ENCODE results near the gene TRPM7.
A peak's percentile ranks its signal among the peaks of the same experiment; 100 is the strongest.
"Not testable (repeated sequence)": the region's sequence is repeated elsewhere in the genome, so short reads cannot be mapped to it uniquely, and the experiment has no call there.

Gene TRPM7

GRCh38 chr15:50694634-50695165 lies 8.1 kb upstream of the TRPM7 start:
- H3K27ac ChIP-seq (ENCODE audit: low read length); H3K4me3 ChIP-seq (ENCODE audit: low read length); H3K27me3 ChIP-seq (ENCODE audit: control insufficient read depth, insufficient read depth, low read length); H3K9ac ChIP-seq (ENCODE audit: low read length); H3K4me1 ChIP-seq (ENCODE audit: control insufficient read depth, low read depth, low read length); H3K36me3 ChIP-seq (ENCODE audit: control insufficient read depth, low read depth, low read length); H3K9me3 ChIP-seq (ENCODE audit: control insufficient read depth, low read depth, low read length): not testable (repeated sequence)

GRCh38 chr15:50687302-50687902 lies 805 bp upstream of the TRPM7 start:
- Histone ChIP-seq H3K4me1 (ENCODE audit: control insufficient read depth, low read depth, low read length) (peaks cover 9% of the 10 kb centered on the region), H3K4me3 (ENCODE audit: low read length) (peak overlapping the region; percentile 99), H3K36me3 (ENCODE audit: control insufficient read depth, low read depth, low read length) (peaks cover 3% of the 10 kb centered on the region), H3K9me3 (ENCODE audit: control insufficient read depth, low read depth, low read length) (no peaks in the 10 kb centered on the region), H3K27me3 (ENCODE audit: control insufficient read depth, insufficient read depth, low read length) (no peaks in the 10 kb centered on the region), H3K27ac (ENCODE audit: low read length) (peak overlapping the region; percentile 85), H3K9ac (ENCODE audit: low read length) (peak overlapping the region; percentile 94)

GRCh38 chr15:50685976-50686468 lies 575 bp downstream of the TRPM7 start:
- Histone ChIP-seq H3K4me3 (ENCODE audit: low read length) (peak overlapping the region; percentile 99), H3K36me3 (ENCODE audit: control insufficient read depth, low read depth, low read length) (peaks cover 3% of the 10 kb centered on the region), H3K9me3 (ENCODE audit: control insufficient read depth, low read depth, low read length) (no peaks in the 10 kb centered on the region), H3K4me1 (ENCODE audit: control insufficient read depth, low read depth, low read length) (peaks cover 9% of the 10 kb centered on the region), H3K27ac (ENCODE audit: low read length) (peak overlapping the region; percentile 80), H3K9ac (ENCODE audit: low read length) (peak overlapping the region; percentile 94), H3K27me3 (ENCODE audit: control insufficient read depth, insufficient read depth, low read length) (no peaks in the 10 kb centered on the region)

- H3K36me3 ChIP-seq (ENCODE audit: control insufficient read depth, low read depth, low read length): peaks cover 3% of the 10 kb centered on the region
- peaks cover 9% of the 10 kb centered on the region for H3K4me1 ChIP-seq (ENCODE audit: control insufficient read depth, low read depth, low read length)
- peak overlapping the region; percentile 94 for H3K9ac ChIP-seq (ENCODE audit: low read length)
- H3K27ac ChIP-seq (ENCODE audit: low read length): no peak overlapping the region
- peak overlapping the region; percentile 99 for H3K4me3 ChIP-seq (ENCODE audit: low read length)
- no peaks in the 10 kb centered on the region for H3K9me3 ChIP-seq (ENCODE audit: control insufficient read depth, low read depth, low read length)
- no peaks in the 10 kb centered on the region for H3K27me3 ChIP-seq (ENCODE audit: control insufficient read depth, insufficient read depth, low read length)
Observed at GRCh38 chr15:50685191-50685975, 1.2 kb downstream of the TRPM7 start.

- Histone ChIP-seq H3K27ac (ENCODE audit: low read length) (no peak overlapping the region), H3K36me3 (ENCODE audit: control insufficient read depth, low read depth, low read length) (peaks cover 3% of the 10 kb centered on the region), H3K4me3 (ENCODE audit: low read length) (no peak overlapping the region), H3K4me1 (ENCODE audit: control insufficient read depth, low read depth, low read length) (peaks cover 5% of the 10 kb centered on the region), H3K9ac (ENCODE audit: low read length) (no peak overlapping the region), H3K27me3 (ENCODE audit: control insufficient read depth, insufficient read depth, low read length) (no peaks in the 10 kb centered on the region), H3K9me3 (ENCODE audit: control insufficient read depth, low read depth, low read length) (no peaks in the 10 kb centered on the region)
Observed at GRCh38 chr15:50681467-50681866, 5.1 kb downstream of the TRPM7 start.

GRCh38 chr15:50676799-50677483 lies 9.7 kb downstream of the TRPM7 start:
- Histone ChIP-seq H3K4me3 (ENCODE audit: low read length) (no peak overlapping the region), H3K27me3 (ENCODE audit: control insufficient read depth, insufficient read depth, low read length) (no peaks in the 10 kb centered on the region), H3K9me3 (ENCODE audit: control insufficient read depth, low read depth, low read length) (no peaks in the 10 kb centered on the region), H3K27ac (ENCODE audit: low read length) (no peak overlapping the region), H3K9ac (ENCODE audit: low read length) (no peak overlapping the region), H3K4me1 (ENCODE audit: control insufficient read depth, low read depth, low read length) (no peaks in the 10 kb centered on the region), H3K36me3 (ENCODE audit: control insufficient read depth, low read depth, low read length) (no peaks in the 10 kb centered on the region)

- no peaks in the 10 kb centered on the region for H3K27me3 ChIP-seq (ENCODE audit: control insufficient read depth, insufficient read depth, low read length)
- H3K4me3 ChIP-seq (ENCODE audit: low read length): no peak overlapping the region
- H3K9me3 ChIP-seq (ENCODE audit: control insufficient read depth, low read depth, low read length): no peaks in the 10 kb centered on the region
- no peak overlapping the region for H3K9ac ChIP-seq (ENCODE audit: low read length)
- no peaks in the 10 kb centered on the region for H3K4me1 ChIP-seq (ENCODE audit: control insufficient read depth, low read depth, low read length)
- no peaks in the 10 kb centered on the region for H3K36me3 ChIP-seq (ENCODE audit: control insufficient read depth, low read depth, low read length)
- H3K27ac ChIP-seq (ENCODE audit: low read length): no peak overlapping the region
Observed at GRCh38 chr15:50675535-50676144, 11.0 kb downstream of the TRPM7 start.

GRCh38 chr15:50670115-50670514 lies 16.5 kb downstream of the TRPM7 start:
- H3K9ac ChIP-seq (ENCODE audit: low read length): no peak overlapping the region

GRCh38 chr15:50669611-50670010 lies 17.0 kb downstream of the TRPM7 start:
- H3K27me3 ChIP-seq (ENCODE audit: control insufficient read depth, insufficient read depth, low read length): no peaks in the 10 kb centered on the region
- H3K27ac ChIP-seq (ENCODE audit: low read length): no peak overlapping the region
- no peaks in the 10 kb centered on the region for H3K4me1 ChIP-seq (ENCODE audit: control insufficient read depth, low read depth, low read length)
- no peak overlapping the region for H3K4me3 ChIP-seq (ENCODE audit: low read length)
- H3K9me3 ChIP-seq (ENCODE audit: control insufficient read depth, low read depth, low read length): no peaks in the 10 kb centered on the region
- H3K36me3 ChIP-seq (ENCODE audit: control insufficient read depth, low read depth, low read length): no peaks in the 10 kb centered on the region
- no peak overlapping the region for H3K9ac ChIP-seq (ENCODE audit: low read length)

More at GRCh38 chr15:50670115-50670514, 16.5 kb downstream of the TRPM7 start:
- H3K27ac ChIP-seq (ENCODE audit: low read length): no peak overlapping the region
- no peaks in the 10 kb centered on the region for H3K27me3 ChIP-seq (ENCODE audit: control insufficient read depth, insufficient read depth, low read length)
- H3K9me3 ChIP-seq (ENCODE audit: control insufficient read depth, low read depth, low read length): no peaks in the 10 kb centered on the region
- H3K4me1 ChIP-seq (ENCODE audit: control insufficient read depth, low read depth, low read length): no peaks in the 10 kb centered on the region
- H3K4me3 ChIP-seq (ENCODE audit: low read length): no peak overlapping the region
- no peaks in the 10 kb centered on the region for H3K36me3 ChIP-seq (ENCODE audit: control insufficient read depth, low read depth, low read length)

- H3K27me3 ChIP-seq (ENCODE audit: control insufficient read depth, insufficient read depth, low read length): no peaks in the 10 kb centered on the region
- H3K9ac ChIP-seq (ENCODE audit: low read length): no peak overlapping the region
- peaks cover 5% of the 10 kb centered on the region for H3K36me3 ChIP-seq (ENCODE audit: control insufficient read depth, low read depth, low read length)
- H3K4me1 ChIP-seq (ENCODE audit: control insufficient read depth, low read depth, low read length): no peaks in the 10 kb centered on the region
- no peaks in the 10 kb centered on the region for H3K9me3 ChIP-seq (ENCODE audit: control insufficient read depth, low read depth, low read length)
- H3K4me3 ChIP-seq (ENCODE audit: low read length): no peak overlapping the region
- H3K27ac ChIP-seq (ENCODE audit: low read length): no peak overlapping the region
Observed at GRCh38 chr15:50665938-50666337, 20.7 kb downstream of the TRPM7 start.

- H3K9ac ChIP-seq (ENCODE audit: low read length): no peak overlapping the region
- H3K4me1 ChIP-seq (ENCODE audit: control insufficient read depth, low read depth, low read length): no peaks in the 10 kb centered on the region
- H3K4me3 ChIP-seq (ENCODE audit: low read length): no peak overlapping the region
- H3K9me3 ChIP-seq (ENCODE audit: control insufficient read depth, low read depth, low read length): no peaks in the 10 kb centered on the region
- no peaks in the 10 kb centered on the region for H3K27me3 ChIP-seq (ENCODE audit: control insufficient read depth, insufficient read depth, low read length)
- H3K36me3 ChIP-seq (ENCODE audit: control insufficient read depth, low read depth, low read length): peaks cover 27% of the 10 kb centered on the region
- no peak overlapping the region for H3K27ac ChIP-seq (ENCODE audit: low read length)
Observed at GRCh38 chr15:50655555-50655954, 31.0 kb downstream of the TRPM7 start.

Measured in iPS-18a (cell line).